Measurements from ENCODE around the gene IFI30.
"Not testable (repeated sequence)": the region's sequence is repeated elsewhere in the genome, so short reads cannot be mapped to it uniquely, and the experiment has no call there.

IFI30 gene

DNA sequence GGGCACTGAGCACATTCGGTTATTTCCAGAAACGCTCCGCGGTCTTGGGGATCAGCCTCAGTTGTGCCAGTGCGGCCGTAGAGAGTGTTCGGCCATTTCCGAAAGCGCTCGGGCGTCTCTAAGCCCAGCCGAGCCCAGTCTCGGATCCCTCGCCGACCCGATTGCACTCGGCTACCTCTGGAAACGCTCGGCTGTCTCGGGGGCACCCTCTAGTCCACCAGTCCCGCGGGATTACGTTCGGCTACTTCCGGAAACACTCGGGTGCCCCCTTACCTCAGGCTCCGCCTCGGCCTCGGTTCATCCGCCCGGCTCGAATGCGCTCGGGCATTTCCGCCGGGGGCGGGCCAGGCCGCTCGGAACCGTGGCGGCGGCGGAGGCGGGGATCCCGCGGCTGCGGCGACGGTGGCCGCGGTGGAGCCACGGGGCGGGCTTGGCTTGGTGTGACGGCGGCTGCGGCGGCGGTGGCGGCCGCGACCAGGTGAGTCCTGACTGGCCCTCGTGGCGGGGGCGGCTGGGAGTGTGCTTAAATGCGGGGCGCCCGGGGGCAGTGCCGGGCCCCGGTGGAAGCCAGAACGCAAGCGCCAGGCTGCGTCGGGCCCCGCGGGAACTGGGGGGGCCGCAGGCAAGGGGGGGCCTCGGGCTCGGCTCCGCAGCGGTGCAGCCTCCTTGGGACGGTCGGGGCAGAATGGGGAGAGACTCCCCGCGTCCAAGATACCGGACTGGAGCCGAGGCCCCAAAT, 20.6 kb upstream of the IFI30 start, which contains the start of gene PIK3R2:
TSS of gene PIK3R2 (plus strand) at position 347 of the 739 bp plus-strand sequence. CDS start 2,717 bp downstream, outside the sequence.
- DNase-seq: peak; percentile 99

DNA sequence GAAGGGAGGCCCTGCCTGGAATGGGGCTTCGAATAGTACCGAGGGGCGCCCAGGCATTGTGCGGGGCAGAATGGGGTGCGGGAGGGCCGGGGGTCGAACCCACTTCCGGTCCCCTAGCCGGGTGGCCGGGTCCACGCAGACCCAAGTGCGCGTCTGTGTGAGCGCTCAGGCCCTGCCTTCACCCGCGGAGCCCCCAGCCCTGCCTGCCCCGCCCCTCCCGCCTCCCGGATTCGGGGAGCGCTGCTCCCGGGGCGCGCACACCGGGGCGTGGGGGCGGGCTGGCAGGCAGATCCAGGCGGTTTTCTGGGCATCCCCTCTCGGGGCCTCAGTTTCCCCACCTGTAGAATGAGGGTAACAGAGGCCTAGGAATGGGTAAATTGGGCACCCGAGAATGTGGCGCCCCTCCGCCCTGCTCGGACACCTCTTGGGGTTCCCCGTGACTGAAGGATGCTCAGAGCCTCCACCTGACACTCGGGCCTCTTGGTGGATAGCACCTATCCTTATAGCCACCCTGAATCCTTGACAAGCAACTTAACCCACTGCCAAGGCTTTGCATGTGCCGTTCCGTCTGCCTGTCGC, 20.0 kb upstream of the IFI30 start:
- peak; percentile 9 for DNase-seq

DNA sequence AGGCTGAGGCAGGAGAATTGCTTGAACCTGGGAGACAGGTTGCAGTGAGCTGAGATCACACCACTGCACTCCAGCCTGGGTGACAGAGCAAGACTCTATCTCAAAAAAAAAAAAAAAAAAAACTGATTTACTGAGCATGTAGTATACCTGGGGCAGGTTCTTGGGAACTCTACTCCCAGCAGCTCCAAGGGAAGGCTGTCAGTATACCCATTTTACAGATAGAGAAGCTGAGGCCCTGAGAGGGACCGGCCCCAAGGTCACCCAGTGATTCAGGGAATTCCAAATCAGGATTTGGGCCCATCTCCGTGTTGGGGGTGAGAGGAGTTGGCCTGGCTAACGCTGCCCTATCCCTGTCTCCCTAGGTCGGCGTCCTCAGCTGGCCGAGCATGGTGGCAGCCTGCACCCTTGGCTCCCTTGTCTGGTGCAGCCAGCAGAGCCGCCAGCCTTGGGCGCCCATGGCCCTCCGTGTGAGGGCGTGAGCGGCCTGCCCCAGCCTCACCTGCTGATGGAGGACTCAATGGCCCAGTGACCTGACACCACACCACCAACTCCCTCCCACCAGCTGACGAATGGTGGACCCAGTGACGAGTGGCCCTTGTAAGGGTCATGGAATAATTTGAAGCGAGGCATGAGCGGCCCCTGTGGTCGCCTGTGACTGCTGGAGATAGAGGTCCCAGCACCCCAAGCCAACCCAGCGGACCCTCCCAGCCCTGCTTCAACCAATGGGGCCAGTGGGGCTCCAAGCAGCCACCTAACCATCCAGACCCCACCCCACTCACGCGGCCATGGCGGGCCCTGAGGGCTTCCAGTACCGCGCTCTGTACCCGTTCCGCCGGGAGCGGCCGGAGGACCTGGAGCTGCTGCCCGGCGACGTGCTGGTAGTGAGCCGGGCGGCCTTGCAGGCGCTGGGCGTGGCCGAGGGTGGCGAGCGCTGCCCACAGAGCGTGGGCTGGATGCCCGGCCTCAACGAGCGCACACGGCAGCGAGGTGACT, 18.2 kb upstream of the IFI30 start:
- DNase-seq: no peak

DNA sequence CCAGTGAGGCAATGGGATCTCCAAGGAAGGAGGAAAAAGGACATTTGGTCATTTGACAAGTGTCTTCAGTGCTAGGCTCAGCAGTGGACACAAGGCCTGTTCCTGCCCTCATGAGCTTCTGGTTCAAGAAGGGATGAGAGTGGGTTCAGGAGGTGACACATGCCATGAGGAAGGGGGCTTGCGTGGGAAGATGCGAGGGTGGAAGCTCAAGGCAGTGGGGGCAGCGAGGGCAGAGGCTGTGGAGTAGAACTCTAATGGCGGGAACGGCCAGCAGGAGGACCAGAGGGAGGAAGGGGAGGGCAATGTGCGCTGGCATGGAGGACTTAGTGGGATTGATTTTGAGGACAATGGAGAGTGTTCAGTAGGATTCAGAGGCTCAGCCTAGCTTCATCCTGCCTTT, 17.3 kb upstream of the IFI30 start:
- no peak for DNase-seq

DNA sequence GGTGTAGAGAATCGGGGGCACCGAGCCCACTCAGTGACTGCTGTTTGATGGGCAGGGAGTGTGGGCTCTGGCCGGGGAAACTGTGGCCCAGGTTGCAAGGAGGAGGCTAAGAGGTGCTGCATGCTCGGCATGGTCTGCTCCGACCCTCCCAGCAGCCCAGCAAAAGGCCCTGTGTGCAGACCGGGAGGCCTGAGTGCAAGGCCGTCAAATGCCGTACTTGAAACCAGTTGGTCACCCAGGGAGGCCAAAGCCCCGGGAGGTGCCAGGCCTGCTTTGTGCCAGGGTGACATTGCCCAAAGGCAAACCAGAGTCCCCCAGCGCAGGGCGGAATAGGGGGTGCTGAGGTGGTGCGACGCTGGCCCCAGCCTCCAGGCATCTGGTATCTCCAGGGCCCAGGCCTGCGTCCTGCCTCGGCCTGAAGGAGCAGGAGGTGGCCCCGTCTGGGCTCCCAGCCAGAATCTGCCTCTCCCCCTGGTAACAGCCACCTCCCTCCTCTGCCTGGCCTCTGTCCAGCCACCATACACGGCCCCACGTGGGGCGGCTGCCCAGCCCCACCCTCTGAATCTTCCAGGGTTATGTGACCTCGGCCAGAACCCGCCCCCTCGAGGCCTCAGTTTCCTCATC, 16.7 kb upstream of the IFI30 start:
- DNase-seq: peak; percentile 99

DNA sequence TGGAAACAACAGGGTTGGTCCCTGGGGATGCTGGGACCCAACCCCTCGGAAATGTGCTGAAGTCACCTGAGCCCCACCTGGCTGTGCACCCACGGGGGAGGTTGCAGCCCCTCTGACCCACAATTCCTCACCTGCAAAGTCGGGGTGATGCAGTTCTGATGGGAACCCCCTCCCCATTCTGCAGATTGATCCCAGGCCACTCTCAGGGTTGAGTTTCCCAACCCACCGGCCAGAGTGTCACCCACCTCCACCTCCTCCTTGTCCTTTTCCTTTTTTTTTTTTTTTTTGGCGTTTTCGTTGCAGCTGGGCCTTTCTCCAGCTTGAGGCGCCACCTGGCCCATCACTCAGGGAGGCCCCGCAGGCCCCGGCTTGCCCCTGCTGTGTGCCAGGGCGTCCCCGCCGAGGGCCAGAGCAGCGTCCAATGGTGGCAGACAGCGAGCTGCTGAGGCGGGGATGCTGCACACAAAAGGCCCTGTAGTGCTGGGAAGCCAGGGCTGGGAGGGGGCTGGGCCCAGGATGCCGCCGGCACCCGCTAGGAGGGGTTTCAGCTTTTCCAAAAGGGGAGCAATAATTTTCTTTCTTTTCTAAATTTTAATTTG, 16.0 kb upstream of the IFI30 start:
- peak; percentile 55 for DNase-seq

DNA sequence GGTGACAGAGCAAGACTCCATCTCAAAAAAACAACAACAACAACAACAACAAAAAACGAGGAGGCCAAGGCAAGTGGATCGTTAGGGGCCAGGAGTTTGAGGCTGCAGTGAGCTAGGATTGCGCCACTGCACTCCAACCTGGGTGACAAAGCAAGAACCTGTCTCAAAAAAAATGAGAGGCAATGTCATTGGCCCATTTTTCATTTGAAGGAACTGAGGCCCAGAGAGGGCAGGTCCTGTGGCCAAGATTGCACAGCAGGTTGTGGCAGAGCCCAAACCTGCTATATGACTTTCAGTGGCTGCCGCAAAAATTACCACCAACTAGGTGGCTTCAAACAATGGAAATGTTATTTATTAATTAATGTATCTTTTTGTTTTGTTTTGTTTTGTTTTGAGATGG, 15.1 kb upstream of the IFI30 start:
- DNase-seq: no peak

DNA sequence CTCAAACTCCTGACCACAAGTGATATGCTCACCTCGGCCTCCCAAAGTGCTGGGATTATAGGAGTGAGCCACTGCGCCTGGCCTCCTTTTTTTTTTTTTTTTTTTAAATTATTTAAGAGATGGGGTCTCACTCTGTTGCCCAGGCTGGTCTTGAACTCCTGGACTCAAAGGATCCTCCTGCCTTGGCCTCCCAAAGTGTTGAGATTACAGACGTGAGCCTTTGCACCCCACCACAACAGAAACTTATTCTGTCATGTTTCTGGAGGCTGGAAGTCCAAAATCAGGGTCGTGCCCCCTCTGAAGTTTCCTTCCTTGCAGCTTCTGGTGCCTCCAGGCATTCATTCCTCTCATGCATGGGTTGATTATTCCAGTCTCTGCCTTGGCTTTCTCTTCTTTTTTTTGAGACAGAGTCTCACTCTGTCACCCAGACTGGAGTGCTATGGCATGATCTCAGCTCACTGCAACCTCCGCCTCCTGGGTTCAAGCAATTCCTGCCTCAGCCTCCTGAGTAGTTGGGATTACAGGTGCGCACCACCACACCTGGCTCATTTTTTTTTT, 14.5 kb upstream of the IFI30 start:
- not testable (repeated sequence) for DNase-seq

DNA sequence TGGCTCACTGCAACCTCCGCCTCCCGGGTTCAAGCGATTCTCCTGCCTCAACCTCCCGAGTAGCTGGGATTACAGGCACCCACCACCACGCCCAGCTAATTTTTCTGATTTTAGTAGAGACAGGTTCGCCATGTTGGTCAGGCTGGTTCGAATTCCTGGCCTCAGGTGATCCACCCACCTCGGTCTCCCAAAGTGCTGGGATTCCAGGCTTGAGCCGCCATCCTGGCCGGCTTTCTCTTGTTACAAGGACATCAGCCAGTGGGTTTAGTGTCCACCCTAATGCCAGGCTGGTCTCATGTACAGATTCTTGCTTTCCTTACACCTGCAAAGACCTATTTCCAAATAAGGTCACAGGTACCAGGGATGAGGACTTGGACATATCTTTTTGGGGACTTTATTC, 13.8 kb upstream of the IFI30 start:
- DNase-seq: no peak

DNA sequence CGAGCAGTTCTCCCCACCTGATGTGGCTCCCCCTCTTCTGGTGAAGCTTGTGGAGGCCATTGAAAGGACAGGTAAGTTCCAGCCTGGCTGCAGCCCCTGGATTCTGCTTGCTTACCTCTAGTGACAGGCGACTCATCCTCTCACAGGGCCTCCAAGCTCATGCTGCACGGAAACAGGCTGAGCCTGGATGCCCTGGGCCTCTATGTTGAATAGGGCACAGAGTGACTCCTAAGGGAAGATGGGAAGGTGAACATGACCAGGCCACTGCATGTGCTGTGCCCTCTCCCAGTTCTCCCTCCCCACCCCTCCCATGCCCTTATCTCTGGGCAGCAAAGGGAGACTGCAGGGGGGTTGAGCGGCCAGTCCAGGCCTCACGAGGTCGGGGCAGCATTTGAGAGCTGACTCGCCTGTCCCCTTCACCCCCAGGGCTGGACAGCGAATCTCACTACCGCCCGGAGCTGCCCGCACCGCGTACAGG, 13.1 kb upstream of the IFI30 start:
- DNase-seq: peak; percentile 85

DNA sequence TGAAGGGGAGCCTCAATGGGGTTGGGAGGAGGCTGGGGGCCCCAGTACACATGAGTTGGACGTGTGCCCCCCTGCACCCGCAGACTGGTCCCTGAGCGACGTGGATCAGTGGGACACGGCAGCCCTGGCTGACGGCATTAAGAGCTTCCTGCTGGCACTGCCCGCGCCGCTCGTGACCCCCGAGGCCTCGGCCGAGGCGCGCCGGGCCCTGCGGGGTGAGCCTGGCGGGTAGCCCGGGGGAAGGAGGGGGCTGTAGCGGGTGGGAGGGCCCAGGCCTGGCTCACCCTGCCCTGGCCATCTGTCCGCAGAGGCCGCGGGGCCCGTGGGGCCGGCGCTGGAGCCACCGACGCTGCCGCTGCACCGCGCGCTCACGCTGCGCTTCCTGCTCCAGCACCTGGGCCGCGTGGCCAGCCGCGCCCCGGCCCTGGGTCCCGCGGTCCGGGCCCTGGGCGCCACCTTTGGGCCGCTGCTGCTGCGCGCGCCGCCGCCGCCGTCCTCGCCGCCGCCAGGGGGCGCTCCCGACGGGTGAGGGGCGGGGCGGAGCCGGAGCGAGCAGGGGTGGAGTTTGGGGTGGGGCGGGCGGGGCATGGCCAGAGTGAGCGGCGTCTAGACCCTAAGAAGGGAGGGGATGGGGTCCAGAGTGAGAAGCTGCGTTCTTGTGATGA, 12.5 kb upstream of the IFI30 start:
- peak; percentile 68 for DNase-seq

DNA sequence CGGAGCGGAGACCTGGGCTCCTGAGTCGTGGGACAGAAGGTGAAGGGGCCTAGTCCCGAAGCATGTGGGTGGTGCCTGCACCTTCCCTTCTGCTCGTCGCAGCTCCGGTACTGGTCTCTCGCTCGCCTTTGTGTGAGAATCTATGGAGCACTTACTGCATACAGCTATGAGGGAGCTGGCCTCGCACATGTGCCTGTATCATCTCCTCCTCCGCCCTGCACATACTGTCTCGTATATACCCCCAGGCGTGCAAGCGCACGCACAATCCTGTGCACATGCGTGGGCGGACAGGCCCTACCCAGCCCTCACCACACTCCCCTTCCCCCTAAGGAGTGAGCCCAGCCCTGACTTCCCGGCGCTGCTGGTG, 12.0 kb upstream of the IFI30 start:
- DNase-seq: no peak

DNA sequence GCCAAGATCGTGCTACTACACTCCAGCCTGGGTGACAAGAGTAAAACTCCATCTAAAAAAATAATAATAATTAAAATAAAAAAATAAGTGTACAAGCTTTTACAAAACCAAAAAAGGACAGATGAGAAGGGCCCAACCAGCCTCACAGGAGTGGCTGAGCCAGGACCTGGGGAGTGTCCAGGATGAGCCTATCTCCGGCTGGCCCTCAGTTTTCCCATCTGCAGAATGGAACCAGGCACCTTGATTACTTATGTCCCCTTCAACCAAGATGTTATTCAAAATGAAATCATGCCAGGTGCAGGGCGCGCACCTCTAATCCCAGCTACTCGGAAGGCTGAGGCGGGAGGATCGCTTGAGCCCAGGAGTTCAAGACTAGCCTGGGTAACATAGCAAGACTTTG, 9.5 kb upstream of the IFI30 start:
- no peak for DNase-seq

DNA sequence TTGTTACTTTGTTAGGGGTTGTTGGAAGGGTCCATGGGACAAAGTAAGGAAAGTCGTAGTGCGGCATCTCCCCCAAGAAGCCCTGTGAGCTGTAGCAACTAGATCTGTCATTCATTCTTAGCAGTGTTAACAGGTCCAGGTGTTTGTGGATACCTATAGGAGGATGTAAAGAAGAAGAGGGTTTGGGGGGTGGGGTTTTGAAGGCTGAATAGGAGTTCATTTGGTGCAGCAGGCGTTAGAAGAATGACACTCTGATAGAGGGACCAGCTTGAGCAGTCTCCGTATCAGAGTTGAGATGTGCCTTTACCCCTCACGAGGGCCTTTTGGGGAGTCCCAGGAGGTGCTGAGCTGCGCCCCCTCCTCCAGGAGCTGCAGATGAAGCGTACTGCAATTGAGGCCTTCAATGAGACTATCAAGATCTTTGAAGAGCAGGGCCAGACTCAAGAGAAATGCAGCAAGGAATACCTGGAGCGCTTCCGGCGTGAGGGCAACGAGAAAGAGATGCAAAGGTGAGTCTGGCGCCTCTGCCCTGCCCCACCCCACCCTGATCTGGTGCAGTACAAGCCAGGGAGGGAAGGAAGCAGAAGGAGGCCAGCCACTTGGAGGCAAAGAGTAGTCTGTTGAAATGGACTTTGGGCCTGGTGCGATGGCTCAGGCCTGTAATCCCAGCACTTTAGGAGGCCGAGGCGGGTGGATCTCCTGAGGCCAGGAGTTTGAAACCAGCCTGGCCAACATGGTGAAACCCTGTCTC, 7.6 kb upstream of the IFI30 start:
- no peak for DNase-seq

DNA sequence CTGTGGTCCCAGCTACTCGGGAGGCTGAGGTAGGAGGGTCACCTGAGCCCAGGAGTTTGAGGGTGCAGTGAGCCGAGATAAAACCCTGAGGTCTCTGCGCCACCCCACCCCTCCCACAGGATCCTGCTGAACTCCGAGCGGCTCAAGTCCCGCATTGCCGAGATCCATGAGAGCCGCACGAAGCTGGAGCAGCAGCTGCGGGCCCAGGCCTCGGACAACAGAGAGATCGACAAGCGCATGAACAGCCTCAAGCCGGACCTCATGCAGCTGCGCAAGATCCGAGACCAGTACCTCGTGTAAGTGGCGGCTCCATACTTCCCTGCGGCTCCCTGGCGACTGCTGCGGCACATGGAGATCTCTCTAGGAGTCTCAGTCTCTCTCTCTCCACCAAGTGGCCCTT, 6.6 kb upstream of the IFI30 start:
- no peak for DNase-seq

DNA sequence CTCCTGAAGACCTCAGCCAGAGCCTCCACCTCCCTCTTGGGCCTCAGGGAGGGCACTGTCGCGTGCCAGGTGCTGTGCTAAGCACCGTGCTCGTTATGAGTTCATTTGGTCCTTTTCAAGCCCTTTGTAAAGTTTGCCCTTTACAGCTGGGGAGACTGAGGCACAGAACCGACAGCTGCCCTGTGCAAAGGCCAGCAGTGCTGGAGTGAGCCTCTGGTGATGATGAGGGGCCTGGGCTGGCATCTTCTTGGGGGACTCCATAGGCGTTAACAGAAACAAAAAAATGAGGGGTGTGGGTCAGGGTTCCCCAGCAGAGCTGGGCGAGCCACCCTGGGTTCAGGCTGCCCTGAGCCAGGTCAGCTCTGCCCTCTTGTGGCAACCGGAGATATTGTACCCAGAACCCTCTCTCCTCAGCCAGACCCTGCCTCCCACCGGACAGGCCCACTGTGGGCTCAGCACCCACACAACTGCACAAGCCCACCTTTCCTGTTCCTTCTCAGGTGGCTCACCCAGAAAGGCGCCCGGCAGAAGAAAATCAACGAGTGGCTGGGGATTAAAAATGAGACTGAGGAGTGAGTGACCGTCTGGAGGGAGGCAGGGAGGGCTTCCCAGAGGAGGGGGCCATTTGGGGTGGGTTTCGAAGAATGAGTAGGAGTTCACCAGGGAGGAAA, 5.5 kb upstream of the IFI30 start:
- DNase-seq: peak; percentile 62

DNA sequence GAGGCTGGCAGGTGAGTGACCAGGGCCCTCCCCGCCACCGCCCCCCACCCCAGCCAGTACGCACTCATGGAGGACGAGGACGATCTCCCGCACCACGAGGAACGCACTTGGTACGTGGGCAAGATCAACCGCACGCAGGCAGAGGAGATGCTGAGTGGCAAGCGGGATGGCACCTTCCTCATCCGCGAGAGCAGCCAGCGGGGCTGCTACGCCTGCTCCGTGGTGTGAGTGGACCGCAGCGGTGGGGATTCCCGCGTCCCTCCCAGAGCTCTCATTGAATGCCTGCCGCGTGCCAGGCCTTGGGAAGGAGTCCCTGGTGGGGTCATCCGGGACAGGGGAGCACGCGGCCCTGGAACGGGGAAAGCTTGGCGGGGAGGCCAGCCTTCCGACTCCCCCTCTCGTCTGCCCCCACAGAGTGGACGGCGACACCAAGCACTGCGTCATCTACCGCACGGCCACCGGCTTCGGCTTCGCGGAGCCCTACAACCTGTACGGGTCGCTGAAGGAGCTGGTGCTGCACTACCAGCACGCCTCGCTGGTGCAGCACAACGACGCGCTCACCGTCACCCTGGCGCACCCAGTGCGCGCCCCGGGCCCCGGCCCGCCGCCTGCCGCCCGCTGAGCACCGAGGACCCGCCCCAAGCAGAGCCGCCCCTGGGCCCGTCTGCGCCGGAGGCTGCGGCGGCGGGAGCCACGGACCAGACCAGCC, 4.8 kb upstream of the IFI30 start:
- no peak for DNase-seq

DNA sequence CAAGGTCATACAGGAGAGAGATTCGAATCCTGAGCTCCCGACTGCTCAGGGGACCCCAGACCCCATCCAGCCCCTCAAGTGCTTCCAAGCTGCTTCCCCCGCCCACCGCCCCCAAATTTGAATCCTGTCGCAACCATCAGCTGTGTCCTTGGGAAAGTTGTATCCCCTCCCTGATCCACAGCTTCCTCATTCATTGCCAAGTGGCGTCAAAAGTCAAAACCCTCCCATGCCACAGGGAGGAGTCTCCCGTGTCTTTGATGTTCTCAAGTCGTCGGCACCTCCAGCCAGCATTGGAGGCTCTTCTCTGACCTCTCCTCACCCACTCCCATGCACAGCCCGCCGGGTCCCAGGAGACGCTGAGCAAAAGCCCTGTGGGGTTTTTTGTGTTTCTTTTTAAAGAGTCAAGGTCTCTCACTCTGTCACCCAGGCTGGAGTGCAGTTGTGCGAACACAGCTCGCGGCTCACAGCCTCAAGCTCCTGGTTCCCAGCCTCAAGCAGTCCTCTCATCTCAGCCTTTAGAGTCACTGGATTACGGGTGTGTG, 2.8 kb upstream of the IFI30 start:
- no peak for DNase-seq

DNA sequence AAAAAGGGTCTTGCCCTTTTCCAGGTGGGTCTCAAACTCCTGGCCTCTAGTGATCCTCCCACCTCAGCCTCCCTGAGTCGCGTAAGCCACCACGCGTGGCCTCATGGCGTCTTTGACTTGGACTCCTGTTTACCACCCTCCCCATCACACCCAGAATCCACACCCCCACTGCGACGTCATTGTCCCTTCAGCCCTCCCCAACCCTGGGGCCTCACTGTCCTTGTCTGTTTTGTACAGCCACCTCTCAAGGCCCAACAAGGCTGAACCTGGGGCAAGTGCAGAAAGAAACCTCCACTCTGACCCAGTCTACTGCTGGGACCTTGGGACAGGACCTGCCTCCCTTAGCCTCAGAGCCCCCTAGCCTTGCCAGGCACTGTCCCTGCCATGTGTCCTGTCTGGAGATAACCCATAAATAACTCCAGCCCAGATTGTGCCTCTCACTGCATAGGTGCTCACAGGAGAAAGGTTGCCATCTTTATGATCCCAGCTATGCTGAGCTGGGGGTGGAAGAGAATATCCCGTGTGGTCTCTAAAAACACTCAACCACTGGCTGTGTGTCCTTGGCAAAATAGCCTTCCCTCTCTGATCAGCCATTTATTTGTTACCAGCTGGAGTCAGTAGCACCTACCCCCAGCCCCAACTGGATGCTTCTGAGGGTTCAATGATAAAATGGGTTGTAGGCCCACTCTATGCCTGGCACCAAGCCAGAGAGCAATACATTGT, 1.8 kb upstream of the IFI30 start:
- peak; percentile 30 for DNase-seq

Measured in hematopoietic multipotent progenitor cell treated with erythropoietin and hydrocortisone succinate and interleukin-3 and kit ligand, for 8 days (in vitro differentiated cells).